ENCODE data around the gene KRT14. TPM values are rescaled to one million over a fixed set of nuclear protein-coding genes. Genes with fewer than 3 reads are reported as not detected.
A peak's percentile ranks its signal among the peaks of the same experiment; 100 is the strongest.
"Not testable (repeated sequence)": the region's sequence is repeated elsewhere in the genome, so short reads cannot be mapped to it uniquely, and the experiment has no call there.

KRT14 gene
- total RNA-seq, 1 experiment from 2014 or later = not detected

- no peak for DNase-seq (ENCODE audit: low read depth, low spot score)
- in situ Hi-C loops (cut with HindIII; ENCODE audit: low pct_unique_long_range_greater_than_20kb, low sequenced_read_pairs) = no loop called here
Observed at GRCh38 chr17:41614098-41614497, 27.4 kb upstream of the KRT14 start.

GRCh38 chr17:41613277-41614082, 26.8 kb upstream of the KRT14 start:
- no peak for DNase-seq (ENCODE audit: low read depth, low spot score)
- in situ Hi-C loops (cut with HindIII; ENCODE audit: low pct_unique_long_range_greater_than_20kb, low sequenced_read_pairs) = no loop called here

- in situ Hi-C loops (cut with HindIII; ENCODE audit: low pct_unique_long_range_greater_than_20kb, low sequenced_read_pairs); DNase-seq (ENCODE audit: low read depth, low spot score): not testable (repeated sequence)
Observed at GRCh38 chr17:41612376-41613160, 25.9 kb upstream of the KRT14 start, which contains the start of gene KRT16. Gene KRT16, minus strand, starts transcription at chr17:41612767. Its CDS starts 79 bp downstream, at chr17:41612688.

- no peak for DNase-seq (ENCODE audit: low read depth, low spot score)
- in situ Hi-C loops (cut with HindIII; ENCODE audit: low pct_unique_long_range_greater_than_20kb, low sequenced_read_pairs) = no loop called here
Observed at GRCh38 chr17:41610965-41611640, 24.4 kb upstream of the KRT14 start.

- peak; percentile 45 for DNase-seq (ENCODE audit: low read depth, low spot score)
- in situ Hi-C loops (cut with HindIII; ENCODE audit: low pct_unique_long_range_greater_than_20kb, low sequenced_read_pairs) = not testable (repeated sequence)
Observed at GRCh38 chr17:41610061-41610517, 23.4 kb upstream of the KRT14 start.

GRCh38 chr17:41606930-41607329, 20.2 kb upstream of the KRT14 start:
- DNase-seq (ENCODE audit: low read depth, low spot score); in situ Hi-C loops (cut with HindIII; ENCODE audit: low pct_unique_long_range_greater_than_20kb, low sequenced_read_pairs): not testable (repeated sequence)

GRCh38 chr17:41602524-41602923, 15.8 kb upstream of the KRT14 start:
- in situ Hi-C loops (cut with HindIII; ENCODE audit: low pct_unique_long_range_greater_than_20kb, low sequenced_read_pairs) = no loop called here

GRCh38 chr17:41600318-41600717, 13.6 kb upstream of the KRT14 start:
- no peak for DNase-seq (ENCODE audit: low read depth, low spot score)
- in situ Hi-C loops (cut with HindIII; ENCODE audit: low pct_unique_long_range_greater_than_20kb, low sequenced_read_pairs) = no loop called here

More at GRCh38 chr17:41602524-41602923, 15.8 kb upstream of the KRT14 start:
- peak; percentile 70 for DNase-seq (ENCODE audit: low read depth, low spot score)

- in situ Hi-C loops (cut with HindIII; ENCODE audit: low pct_unique_long_range_greater_than_20kb, low sequenced_read_pairs) = no loop called here
- no peak for DNase-seq (ENCODE audit: low read depth, low spot score)
Observed at GRCh38 chr17:41599680-41600079, 13.0 kb upstream of the KRT14 start.

GRCh38 chr17:41595585-41595984, 8.9 kb upstream of the KRT14 start:
- in situ Hi-C loops (cut with HindIII; ENCODE audit: low pct_unique_long_range_greater_than_20kb, low sequenced_read_pairs) = no loop called here
- no peak for DNase-seq (ENCODE audit: low read depth, low spot score)

GRCh38 chr17:41594363-41594915, 7.7 kb upstream of the KRT14 start:
- no peak for DNase-seq (ENCODE audit: low read depth, low spot score)
- in situ Hi-C loops (cut with HindIII; ENCODE audit: low pct_unique_long_range_greater_than_20kb, low sequenced_read_pairs) = no loop called here

- in situ Hi-C loops (cut with HindIII; ENCODE audit: low pct_unique_long_range_greater_than_20kb, low sequenced_read_pairs) = no loop called here
- no peak for DNase-seq (ENCODE audit: low read depth, low spot score)
Observed at GRCh38 chr17:41593306-41593981, 6.7 kb upstream of the KRT14 start.

- in situ Hi-C loops (cut with HindIII; ENCODE audit: low pct_unique_long_range_greater_than_20kb, low sequenced_read_pairs) = no loop called here
- DNase-seq (ENCODE audit: low read depth, low spot score) = no peak
Observed at GRCh38 chr17:41592601-41593305, 6.1 kb upstream of the KRT14 start.

GRCh38 chr17:41589301-41589700, 2.6 kb upstream of the KRT14 start:
- in situ Hi-C loops (cut with HindIII; ENCODE audit: low pct_unique_long_range_greater_than_20kb, low sequenced_read_pairs) = no loop called here
- no peak for DNase-seq (ENCODE audit: low read depth, low spot score)

- no peak for DNase-seq (ENCODE audit: low read depth, low spot score)
- in situ Hi-C loops (cut with HindIII; ENCODE audit: low pct_unique_long_range_greater_than_20kb, low sequenced_read_pairs) = no loop called here
Observed at GRCh38 chr17:41588126-41588810, 1.6 kb upstream of the KRT14 start.
